HG02943 (cell line): Measurements from ENCODE around the gene HIVEP2.

Experiments used
- ATAC-seq: cut with Tn5 transposase; IDR thresholded peaks from one replicate; pipeline ENCODE4 v1.9.1; 2021; ENCODE audit warnings: mild to moderate bottlenecking, low read depth, moderate library complexity; ENCODE audit not compliant: unreplicated experiment

The HIVEP2 gene

GRCh38 chr6:142756215-142756630 lies 188.8 kb downstream of the HIVEP2 start:
- no peak for ATAC-seq

GRCh38 chr6:142753196-142753595 lies 191.8 kb downstream of the HIVEP2 start:
- ATAC-seq, result no peak

DNA sequence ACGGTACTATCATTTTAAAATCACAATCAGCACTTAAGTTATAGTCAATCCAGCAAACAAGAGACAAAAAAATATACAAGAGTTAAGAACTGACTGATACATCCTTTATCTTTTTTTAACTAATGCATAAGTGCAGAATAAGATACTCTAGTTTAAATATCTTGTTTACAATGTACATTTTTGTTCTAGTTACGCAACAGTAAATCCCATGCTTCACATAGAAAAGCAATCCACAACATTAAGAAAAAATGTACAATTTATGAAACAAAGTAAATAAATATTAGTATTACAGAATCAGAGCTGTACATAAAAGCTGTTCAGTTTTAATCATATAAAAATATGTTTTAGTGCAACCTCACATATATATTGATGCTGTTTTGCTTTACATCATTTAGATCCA lies 192.6 kb downstream of the HIVEP2 start:
- ATAC-seq, result no peak

GRCh38 chr6:142751452-142751851 lies 193.5 kb downstream of the HIVEP2 start:
- no peak for ATAC-seq

DNA sequence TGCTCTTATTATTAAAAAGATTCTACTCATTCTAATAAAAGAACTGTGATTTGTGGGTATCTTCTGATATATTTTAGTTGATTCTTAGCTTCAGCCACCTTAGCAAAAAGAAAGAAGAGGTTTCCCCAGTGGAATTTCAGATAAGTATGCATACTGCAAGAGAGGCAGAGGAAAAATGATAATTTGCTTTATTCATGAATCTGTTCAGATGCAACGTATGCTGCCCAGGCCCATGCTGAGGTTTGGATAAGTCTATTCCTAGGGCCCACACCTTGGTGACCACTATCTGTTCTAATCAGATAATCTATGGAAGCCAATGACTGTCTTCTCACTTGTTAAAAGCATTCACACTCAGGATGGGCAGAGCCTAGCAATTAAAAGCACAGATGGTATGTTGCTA lies 194.0 kb downstream of the HIVEP2 start:
- ATAC-seq, result no peak

DNA sequence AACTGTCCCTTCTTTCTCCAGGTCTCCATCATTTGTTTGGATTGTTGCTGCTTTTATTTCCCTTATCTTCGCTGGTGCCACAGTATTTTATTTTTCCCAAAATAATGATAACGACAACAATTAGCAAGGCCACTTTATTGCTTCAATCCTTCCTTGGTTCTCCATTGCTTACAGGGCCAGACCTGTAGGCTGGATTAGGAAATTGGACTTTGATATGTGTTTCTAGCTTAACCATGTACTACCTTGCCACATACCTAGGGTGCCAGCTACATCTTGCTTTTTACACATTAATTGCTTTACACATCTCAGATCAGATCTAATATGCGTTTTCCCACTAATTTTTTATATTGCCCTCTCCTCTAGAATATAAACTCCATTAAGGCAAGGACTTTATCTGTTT lies 195.4 kb downstream of the HIVEP2 start:
- no peak for ATAC-seq

GRCh38 chr6:142746524-142746923 lies 198.5 kb downstream of the HIVEP2 start:
- ATAC-seq, result no peak

GRCh38 chr6:142744836-142745235 lies 200.1 kb downstream of the HIVEP2 start:
- ATAC-seq, result no peak

DNA sequence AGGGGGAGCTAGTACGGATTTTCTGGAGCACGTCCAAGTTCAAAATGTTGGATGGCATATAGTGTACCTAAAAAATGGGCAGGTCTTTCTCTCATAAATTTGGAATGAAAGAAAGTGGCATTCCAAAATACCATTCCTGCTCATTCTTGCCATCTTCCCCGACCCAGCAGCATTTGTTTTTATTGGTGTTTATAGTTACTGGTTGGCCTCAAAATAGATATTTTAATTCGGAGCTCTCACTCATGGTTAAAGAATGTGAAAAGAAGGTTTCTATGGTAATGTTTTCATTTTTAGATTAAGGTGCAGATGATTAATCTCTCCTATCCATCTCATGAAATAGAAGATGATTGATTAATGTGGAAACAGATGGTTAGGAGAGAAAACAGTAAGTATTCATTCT lies 204.5 kb downstream of the HIVEP2 start:
- no peak for ATAC-seq

DNA sequence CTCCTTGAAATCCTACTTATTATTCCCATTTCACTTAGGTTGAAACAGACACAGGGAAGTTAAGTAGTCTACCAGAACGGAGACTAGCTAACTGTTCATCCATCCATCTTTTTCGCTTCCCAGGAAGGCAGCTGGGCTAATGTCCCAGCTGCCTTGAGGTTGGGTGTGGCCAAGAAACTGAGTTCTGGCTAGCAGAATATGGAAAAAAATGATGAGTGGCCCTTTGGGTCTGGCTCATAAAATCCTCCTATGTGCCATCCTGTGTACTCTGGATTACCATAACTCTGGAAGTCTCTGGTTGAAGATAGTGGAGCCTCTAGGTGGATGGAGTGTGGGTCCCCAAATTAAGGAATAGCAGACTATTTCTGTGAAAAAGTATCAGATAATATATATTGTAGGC lies 206.2 kb downstream of the HIVEP2 start:
- ATAC-seq, result no peak

DNA sequence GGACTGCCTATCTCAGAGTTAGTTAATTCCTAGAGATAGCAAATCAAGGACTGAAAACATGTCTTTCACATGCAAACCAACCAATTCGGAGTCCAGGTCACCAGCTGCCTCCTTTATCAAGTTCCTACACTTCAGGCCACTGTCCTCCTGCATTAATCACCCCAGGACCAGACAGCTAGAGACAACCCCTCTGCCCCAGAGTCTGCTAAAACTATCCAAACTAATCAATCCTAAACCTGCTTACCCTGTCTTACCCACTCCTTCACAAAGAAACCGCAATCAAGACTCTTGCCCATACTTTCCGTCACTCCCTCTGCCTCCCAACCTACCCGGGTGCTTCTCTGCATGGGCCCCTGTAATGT lies 207.0 kb downstream of the HIVEP2 start:
- ATAC-seq, result no peak

- no peak for ATAC-seq
Observed at GRCh38 chr6:142737368-142738034, 207.5 kb downstream of the HIVEP2 start.

- no peak for ATAC-seq
Observed at GRCh38 chr6:142735204-142735603, 209.8 kb downstream of the HIVEP2 start.

DNA sequence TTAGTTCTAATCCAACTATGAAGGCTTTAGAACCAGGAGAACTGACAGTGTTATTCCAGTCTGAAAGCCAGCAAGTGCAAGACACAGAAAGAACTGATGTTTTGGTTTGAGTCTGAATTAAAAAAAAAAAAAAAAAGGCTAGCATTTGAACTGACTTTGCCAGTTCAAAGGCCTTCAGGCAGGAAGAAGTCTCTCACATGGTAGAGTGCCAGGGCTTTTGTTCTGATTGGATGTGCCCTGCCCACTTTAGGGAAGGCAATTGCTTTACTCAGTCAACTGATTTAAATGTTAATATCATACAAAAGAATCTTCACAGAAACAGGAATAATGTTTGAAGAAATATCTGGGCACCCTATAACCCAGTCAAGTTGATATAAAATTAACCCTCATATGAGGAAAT lies 212.2 kb downstream of the HIVEP2 start:
- ATAC-seq, result no peak

DNA sequence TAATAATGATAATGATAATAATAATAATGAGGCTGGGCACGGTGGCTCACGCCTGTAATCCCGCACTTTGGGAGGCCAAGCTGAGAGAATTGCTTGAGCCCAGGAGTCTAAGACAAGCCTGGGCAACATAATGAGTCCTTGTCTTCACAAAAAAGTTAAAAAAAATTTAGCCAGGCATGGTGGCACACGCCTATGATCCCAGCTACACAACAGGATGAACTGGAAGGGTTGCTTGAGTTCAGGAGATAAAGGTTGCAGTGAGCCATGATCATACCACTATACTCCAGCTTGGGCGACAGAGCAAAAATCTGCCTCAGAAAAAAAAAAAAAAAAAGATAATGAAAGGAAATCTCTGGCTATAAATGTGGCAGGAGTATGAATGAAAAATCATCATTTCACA lies 213.4 kb downstream of the HIVEP2 start:
- ATAC-seq, result no peak

DNA sequence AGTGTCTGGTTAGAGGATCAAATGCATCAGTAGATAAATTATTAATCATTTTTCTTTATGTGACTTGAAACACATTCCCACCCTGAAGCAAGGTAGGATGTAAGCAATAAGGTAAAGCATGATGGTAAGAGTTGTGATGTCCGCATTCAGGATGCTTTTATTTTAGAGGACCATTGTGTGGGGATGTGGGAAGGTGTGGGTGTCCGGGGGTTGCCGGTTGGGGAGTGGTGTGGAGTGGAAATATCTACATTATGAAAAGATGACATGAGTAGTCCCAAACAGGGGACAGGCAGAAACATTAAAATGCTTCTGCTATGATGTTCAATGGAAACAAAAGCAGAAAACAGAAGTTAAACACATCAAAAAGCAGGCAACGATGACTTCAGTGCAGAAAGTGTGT lies 215.4 kb downstream of the HIVEP2 start:
- ATAC-seq, result no peak

- ATAC-seq, result no peak
Observed at GRCh38 chr6:142728910-142729481, 216.0 kb downstream of the HIVEP2 start.

DNA sequence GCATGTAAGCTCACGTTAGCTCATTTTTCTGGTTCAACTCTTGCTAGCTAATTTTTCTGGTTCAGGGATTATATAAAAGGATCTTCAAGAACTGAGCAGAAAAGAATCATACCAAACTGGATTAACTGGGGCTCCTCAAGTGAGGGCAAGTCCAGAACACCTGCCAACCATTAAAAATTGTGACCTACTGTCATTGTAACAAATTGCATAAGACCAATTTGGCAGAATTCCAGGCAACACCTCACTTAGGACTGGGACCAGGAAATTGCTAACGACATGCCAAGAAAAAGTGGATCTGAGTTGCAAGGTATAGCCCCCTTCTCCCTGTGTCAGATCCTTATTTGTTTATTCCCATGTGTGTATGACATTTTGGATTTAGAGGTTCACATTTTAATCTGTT lies 216.6 kb downstream of the HIVEP2 start:
- ATAC-seq, result no peak

DNA sequence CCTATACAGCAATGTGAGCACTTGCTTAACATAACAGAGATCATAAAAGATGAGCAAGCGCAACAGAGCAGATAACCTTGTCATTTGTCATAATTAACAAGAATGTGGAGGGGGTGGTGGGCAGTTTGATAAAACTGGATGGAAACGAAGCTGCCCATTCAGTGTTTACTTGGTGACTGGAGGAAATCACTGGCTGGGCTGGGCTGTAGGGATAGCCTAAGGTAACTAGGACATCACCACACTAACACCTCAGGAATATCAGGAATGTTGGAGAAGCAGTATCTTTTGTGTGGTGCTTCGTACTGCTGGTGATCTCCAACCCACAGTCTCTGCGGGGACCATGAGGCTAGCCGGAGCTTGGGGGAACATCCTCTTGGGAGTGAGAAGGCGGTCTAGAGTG lies 218.4 kb downstream of the HIVEP2 start:
- ATAC-seq, result no peak

DNA sequence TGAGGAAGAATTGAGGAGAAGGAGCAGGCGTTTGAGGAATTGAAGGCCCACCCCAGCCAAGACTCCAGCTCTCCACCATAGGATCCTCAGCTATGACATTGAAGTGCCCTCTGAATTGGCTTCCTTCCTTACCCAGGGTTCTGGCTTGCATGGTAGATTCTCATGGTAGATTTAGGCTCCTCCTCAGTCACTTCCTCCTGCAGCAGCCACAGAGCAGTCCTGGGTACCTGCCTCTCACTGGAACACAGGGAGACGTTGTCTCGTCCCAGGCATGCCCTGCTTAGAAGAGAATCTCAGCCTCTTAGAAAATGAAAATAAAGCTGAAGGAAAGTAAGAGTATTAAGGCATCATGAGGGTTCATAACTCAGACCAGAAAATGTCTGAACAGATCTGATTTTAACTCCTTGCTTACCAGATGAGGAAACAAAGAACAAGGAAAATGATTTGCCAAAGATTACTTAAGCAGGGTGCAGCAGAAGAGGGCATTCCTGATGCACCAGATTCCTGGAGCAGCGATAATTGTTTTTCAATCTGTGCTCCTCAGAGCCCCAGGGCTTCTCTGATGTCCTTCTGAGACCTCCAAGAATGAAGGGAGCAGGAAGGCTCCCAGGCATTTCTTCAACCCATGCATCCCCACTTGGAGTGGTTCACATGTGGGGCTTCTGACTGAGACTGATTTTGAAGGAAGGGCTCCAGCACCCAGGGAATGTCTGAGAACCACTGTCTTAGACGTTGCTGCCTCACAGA lies 219.8 kb downstream of the HIVEP2 start:
- ATAC-seq, result no peak

DNA sequence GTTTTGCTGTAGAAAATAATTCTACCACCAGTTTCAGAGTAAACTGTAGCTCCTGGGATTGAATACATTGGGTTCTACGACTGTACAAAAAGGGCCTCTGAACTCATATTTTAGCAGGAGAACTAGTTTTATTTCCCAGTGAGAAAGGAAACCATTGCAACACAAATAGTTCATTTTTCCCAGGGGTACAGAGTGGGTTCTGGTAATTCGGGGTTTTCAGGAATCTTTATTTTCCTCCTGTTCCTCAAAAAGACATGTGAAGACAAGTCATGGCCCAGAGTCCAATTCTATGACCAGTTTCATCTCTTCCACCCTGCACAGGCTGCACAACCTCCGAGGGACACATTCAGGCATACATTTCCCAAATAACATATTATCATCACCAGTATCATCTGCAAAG lies 222.1 kb downstream of the HIVEP2 start:
- ATAC-seq, result no peak

DNA sequence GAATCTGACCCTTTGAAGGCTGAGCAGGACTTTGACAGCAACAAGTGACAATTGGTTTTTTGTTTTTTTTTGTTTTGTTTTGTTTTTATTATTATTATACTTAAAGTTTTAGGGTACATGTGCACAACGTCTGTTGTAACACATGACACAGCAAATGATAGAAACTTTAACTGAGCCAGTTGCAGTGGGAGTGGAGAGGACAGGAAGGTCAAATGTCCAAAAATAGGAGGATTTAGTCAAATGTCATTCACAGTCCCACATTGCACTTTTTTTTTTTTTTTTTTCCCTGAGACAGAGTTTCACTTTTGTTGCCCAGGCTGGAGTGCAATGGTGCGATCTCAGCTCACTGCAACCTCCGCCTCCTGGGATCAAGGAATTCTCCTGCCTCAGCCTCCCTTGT lies 223.0 kb downstream of the HIVEP2 start:
- ATAC-seq, result no peak
